Measurements from ENCODE around the gene SHISA7.

Gene SHISA7

DNA sequence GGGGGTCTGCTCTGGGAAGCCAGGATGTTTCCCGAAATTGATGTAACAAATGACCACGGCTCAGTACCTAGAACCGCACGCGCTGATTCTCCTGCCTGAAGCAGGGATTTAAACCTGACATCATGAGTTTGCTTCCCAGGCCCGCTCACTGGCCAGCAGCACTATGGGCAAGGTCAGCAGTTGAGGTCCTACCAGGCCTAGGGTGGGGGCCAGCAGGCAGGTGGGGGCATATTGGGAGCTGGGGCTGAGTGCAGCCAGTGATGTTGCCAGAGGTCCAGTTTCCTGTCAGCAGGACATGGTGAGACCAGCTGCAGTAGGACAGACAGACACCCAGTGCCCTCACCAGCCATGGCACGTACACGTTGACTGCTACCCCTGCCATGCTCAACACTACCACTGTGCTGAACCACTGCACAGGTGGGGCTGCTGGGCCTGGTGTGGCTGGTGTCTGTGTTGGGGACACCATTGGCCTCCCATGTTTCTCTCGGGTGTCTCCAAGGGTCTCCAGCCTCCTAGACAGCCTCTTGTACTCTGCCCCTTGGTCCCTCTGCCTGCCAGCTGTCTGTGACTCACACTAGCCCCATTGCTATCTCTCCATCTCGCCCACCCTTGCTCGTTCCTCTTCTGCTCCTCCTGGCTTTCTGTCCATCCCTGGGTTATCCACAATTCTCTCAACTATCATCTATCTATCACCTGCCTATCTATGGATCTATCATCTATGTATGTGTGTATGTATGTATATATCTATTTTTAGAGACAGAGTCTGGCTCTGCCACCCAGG lies 22.6 kb upstream of the SHISA7 start:
- Histone ChIP-seq H3K4me1 (ENCODE audit: control insufficient read depth, insufficient read depth, low read length) (peaks cover 2% of the 10 kb centered on the region), H3K4me3 (ENCODE audit: low read depth, low read length) (no peak overlapping the region), H3K36me3 (ENCODE audit: control insufficient read depth in 2 of 2, insufficient read depth in 1 of 2, low read length in 2 of 2) (no peaks in the 10 kb centered on the region), H3K9me3 (ENCODE audit: control insufficient read depth, insufficient read depth, low read depth, low read length) (no peaks in the 10 kb centered on the region), H3K27ac (ENCODE audit: extremely low read depth, low read depth, low read length) (no peak overlapping the region)
- ChIA-PET CTCF (interaction anchor here (0.6 to 5.1 kb wide), 7 partner anchors 12 to 516 kb away, joined by 3 to 152 read pairs (median 20); partner anchors contain the start of genes ZNF628, ZNF784 and ZNF865), POLR2A (no interaction called here)
- TF ChIP-seq ZFP3 (tag by site-specific recombination; IDR thresholded peaks at IDR 0.05; ENCODE audit: low read depth) (no peak), ZNF157 (tag by site-specific recombination; IDR thresholded peaks at IDR 0.05) (peak; percentile 99), ZNF274 (IDR thresholded peaks at IDR 0.05; ENCODE audit: low read length) (no peak), ZNF274 (tag by site-specific recombination; IDR thresholded peaks at IDR 0.05; ENCODE audit: borderline replicate concordance) (no peak), ZNF529 (tag by site-specific recombination; IDR thresholded peaks at IDR 0.05; ENCODE audit: insufficient replicate concordance) (no peak)

DNA sequence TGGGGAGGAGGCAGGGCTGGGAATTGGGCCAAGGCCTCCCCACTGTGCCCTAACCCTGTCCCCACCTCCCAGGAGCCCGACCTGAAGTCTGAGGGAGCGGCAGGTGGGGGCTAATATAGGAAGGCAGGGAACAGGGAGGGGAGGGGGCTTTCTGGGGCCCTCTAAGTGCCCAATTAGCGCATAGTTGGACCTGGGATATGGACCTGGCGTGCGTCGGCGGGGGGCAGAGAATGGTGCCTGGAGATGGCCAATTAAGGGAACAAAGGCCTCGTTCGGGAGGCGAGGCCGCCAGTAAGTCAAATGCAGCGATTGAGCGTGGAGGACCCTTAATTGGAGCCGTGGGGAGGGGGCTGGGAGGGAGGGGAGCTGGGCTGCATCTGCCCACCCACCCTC lies 21.6 kb upstream of the SHISA7 start, which contains the start of gene C19orf85:
Gene C19orf85 (minus strand): TSS at position 90 of the 393 bp plus-strand sequence. CDS start 197 bp downstream, outside the sequence.
- Histone ChIP-seq H3K4me3 (ENCODE audit: low read depth, low read length) (no peak within 1 kb of the TSS), H3K9me3 (ENCODE audit: control insufficient read depth, insufficient read depth, low read depth, low read length) (no peaks in the 10 kb centered on the region), H3K36me3 (ENCODE audit: control insufficient read depth in 2 of 2, insufficient read depth in 1 of 2, low read length in 2 of 2) (no peaks in the 10 kb centered on the region), H3K27ac (ENCODE audit: extremely low read depth, low read depth, low read length) (no peak within 1 kb of the TSS), H3K4me1 (ENCODE audit: control insufficient read depth, insufficient read depth, low read length) (peaks cover 10% of the 10 kb centered on the region)
- TF ChIP-seq ZNF654 (tag by site-specific recombination; IDR thresholded peaks at IDR 0.05; ENCODE audit: low read depth), result no peak
- TF ChIP-seq ZIC2 (tag by site-specific recombination; IDR thresholded peaks at IDR 0.05), result peak; percentile 27
- no peak for TF ChIP-seq ZNF48 (tag by site-specific recombination; IDR thresholded peaks at IDR 0.05)
- no peak for TF ChIP-seq ZNF391 (tag by site-specific recombination; IDR thresholded peaks at IDR 0.05; ENCODE audit: borderline replicate concordance, low read depth)
- no peak for TF ChIP-seq KLF1 (tag by site-specific recombination; IDR thresholded peaks at IDR 0.05)
- TF ChIP-seq ZNF112 (tag by site-specific recombination; IDR thresholded peaks at IDR 0.05), result no peak
- peak; percentile 63; the same call in 1 of the 2 replicates for TF ChIP-seq SCRT2 (tag by site-specific recombination; IDR thresholded peaks at IDR 0.05)
- TF ChIP-seq ZNF610 (tag by site-specific recombination; IDR thresholded peaks at IDR 0.05; ENCODE audit: borderline replicate concordance), result no peak
- no peak for TF ChIP-seq ZNF175 (tag by site-specific recombination; IDR thresholded peaks at IDR 0.05)
- CTCF ChIA-PET, result no interaction called here
- POLR2A ChIA-PET, result no interaction called here

DNA sequence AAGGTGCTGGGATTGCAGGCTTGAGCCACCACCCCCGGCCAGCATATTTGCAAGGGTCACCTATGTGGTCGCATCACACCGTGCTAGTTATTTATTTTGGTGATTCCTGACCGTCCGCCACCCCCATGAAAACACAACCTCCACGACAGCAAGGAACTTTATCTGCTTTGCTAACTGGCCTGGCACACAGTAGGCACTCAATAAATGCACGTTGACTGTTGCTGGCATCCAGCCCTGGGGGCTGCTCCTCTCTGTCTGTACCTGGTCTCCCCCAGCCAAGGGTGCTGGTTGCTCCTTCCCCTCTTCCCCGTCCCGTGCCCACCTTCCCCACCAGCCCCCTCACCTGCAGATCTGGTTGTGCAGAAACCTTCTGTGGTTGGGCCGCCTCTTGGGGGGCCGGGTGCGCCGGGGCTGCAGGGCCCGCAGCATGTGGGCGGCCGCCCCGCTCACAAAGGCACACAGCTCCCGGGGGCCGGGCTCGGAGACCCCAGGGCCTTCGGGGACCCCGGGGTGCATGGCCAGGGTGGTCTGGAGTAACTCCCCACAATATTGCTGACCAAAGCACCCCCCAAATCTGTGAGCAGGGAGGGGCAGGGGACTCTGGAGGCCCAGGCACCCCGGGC lies 21.1 kb upstream of the SHISA7 start:
- CTCF ChIA-PET, result no interaction called here
- peaks cover 12% of the 10 kb centered on the region for H3K4me1 ChIP-seq (ENCODE audit: control insufficient read depth, insufficient read depth, low read length)
- POLR2A ChIA-PET, result no interaction called here
- H3K27ac ChIP-seq (ENCODE audit: extremely low read depth, low read depth, low read length), result no peak overlapping the region
- no peaks in the 10 kb centered on the region for H3K9me3 ChIP-seq (ENCODE audit: control insufficient read depth, insufficient read depth, low read depth, low read length)
- TF ChIP-seq ZNF843 (tag by site-specific recombination; IDR thresholded peaks at IDR 0.05), result no peak
- TF ChIP-seq ZNF621 (tag by site-specific recombination; IDR thresholded peaks at IDR 0.05), result no peak
- TF ChIP-seq HOXD13 (CRISPR knock-in tag; IDR thresholded peaks at IDR 0.05; ENCODE audit: borderline replicate concordance), result no peak
- TF ChIP-seq ZNF501 (tag by site-specific recombination; IDR thresholded peaks at IDR 0.05), result no peak
- TF ChIP-seq ZNF266 (tag by site-specific recombination; IDR thresholded peaks at IDR 0.05; ENCODE audit: low read depth), result no peak
- H3K4me3 ChIP-seq (ENCODE audit: low read depth, low read length), result no peak overlapping the region
- H3K36me3 ChIP-seq (ENCODE audit: control insufficient read depth in 2 of 2, insufficient read depth in 1 of 2, low read length in 2 of 2), result no peaks in the 10 kb centered on the region

DNA sequence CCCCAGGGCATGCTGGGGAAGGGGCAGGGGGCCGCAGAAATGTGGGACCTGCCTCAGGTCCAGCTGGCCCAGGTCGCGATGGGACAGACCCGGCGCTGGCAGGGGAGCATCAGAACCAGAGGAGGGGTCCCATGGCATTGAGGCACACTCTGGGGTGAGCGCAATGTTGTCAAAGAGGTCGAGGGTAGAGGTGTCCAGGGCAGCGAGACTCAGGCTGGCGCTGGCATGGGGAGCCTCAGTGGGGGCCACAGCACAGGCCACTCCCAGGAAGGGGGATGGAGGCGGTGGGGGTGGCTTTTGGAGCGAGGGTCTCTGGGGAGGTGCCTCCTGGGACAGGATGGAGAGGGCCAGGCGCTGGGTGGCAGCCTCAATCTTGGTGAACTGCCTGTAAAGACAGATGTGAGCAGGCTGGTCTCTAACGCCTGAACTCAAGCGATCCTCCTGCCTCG lies 20.5 kb upstream of the SHISA7 start:
- Histone ChIP-seq H3K4me3 (ENCODE audit: low read depth, low read length) (no peak overlapping the region), H3K9me3 (ENCODE audit: control insufficient read depth, insufficient read depth, low read depth, low read length) (no peaks in the 10 kb centered on the region), H3K27ac (ENCODE audit: extremely low read depth, low read depth, low read length) (no peak overlapping the region), H3K36me3 (ENCODE audit: control insufficient read depth in 2 of 2, insufficient read depth in 1 of 2, low read length in 2 of 2) (no peaks in the 10 kb centered on the region), H3K4me1 (ENCODE audit: control insufficient read depth, insufficient read depth, low read length) (peaks cover 12% of the 10 kb centered on the region)
- ChIA-PET CTCF (no interaction called here), POLR2A (interaction anchor here (1.2 kb wide), 1 partner anchor 13 kb away, joined by 5 read pairs; the partner anchor contains the start of gene ZNF628)
- TF ChIP-seq YY2 (tag by site-specific recombination; IDR thresholded peaks at IDR 0.05) (no peak), ZNF37A (tag by site-specific recombination; IDR thresholded peaks at IDR 0.05) (no peak), ZNF549 (tag by site-specific recombination; IDR thresholded peaks at IDR 0.05) (no peak), ZNF843 (tag by site-specific recombination; IDR thresholded peaks at IDR 0.05) (no peak), ZNF670 (tag by site-specific recombination; IDR thresholded peaks at IDR 0.05; ENCODE audit: low read depth) (no peak), ZNF626 (tag by site-specific recombination; IDR thresholded peaks at IDR 0.05) (no peak), KLF8 (tag by site-specific recombination; IDR thresholded peaks at IDR 0.05) (no peak), ZNF529 (tag by site-specific recombination; IDR thresholded peaks at IDR 0.05; ENCODE audit: insufficient replicate concordance) (no peak), TCF7L2 (IDR thresholded peaks at IDR 0.05; ENCODE audit: borderline replicate concordance, low read depth, low read length) (no peak), ZNF596 (tag by site-specific recombination; IDR thresholded peaks at IDR 0.05) (no peak), ZFP3 (tag by site-specific recombination; IDR thresholded peaks at IDR 0.05; ENCODE audit: low read depth) (no peak), HOXC10 (CRISPR knock-in tag; IDR thresholded peaks at IDR 0.05) (no peak), ZNF211 (tag by site-specific recombination; IDR thresholded peaks at IDR 0.05; ENCODE audit: low read depth) (no peak), GLI4 (tag by site-specific recombination; IDR thresholded peaks at IDR 0.05) (no peak)
